ENCODE results near the gene SUMF1. TPM values are rescaled to one million over a fixed set of nuclear protein-coding genes. Genes with fewer than 3 reads are reported as not detected.

The SUMF1 gene
- total RNA-seq, 2 experiments from 2014 or later = 6.4 to 6.6 TPM

DNA sequence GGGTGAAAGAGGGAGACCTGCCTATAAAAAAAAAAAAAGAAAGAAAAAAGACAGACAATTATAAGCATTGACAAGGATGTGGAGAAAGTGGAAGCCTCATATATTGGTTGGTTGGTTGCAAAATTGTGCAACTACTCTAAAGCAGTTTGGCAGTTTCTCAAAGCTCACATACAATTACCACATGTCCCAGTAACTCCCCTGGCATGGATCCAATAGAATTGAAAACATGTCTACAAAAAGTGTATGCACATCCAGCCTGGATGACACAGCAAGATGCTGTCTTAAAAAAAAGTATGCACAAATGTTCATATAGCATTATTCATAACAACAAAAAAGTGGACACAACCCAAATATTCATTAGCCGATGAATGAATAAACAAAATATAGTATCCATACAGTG is 144.4 kb downstream of the SUMF1 start:
- H3K4me1 Mint-ChIP-seq (ENCODE audit: low read depth) = peaks cover 4% of the 10 kb centered on the region
- ChIA-PET CTCF (interaction anchor here (0.7 kb wide), 1 partner anchor 28 kb away, joined by 3 read pairs; no protein-coding TSS in a partner anchor), POLR2A (no interaction called here)

GRCh38 chr3:4321732-4322131 is 145.3 kb downstream of the SUMF1 start:
- no peak for ATAC-seq
- intact Hi-C loops (cut with micrococcal nuclease) = no loop called here
- Mint-ChIP-seq H3K4me1 (ENCODE audit: low read depth) (peaks cover 4% of the 10 kb centered on the region), H3K27me3 (no peaks in the 10 kb centered on the region), H3K27ac (no peak overlapping the region), H3K36me3 (ENCODE audit: low read depth) (peaks cover 9% of the 10 kb centered on the region), H3K9me3 (no peaks in the 10 kb centered on the region), H3K4me3 (no peak overlapping the region)
- ChIA-PET POLR2A (interaction anchor here (1.1 kb wide), 1 partner anchor 9 kb away, joined by 3 read pairs; no protein-coding TSS in a partner anchor), CTCF (no interaction called here)
- no peak for DNase-seq
- TF ChIP-seq CTCF (IDR thresholded peaks at IDR 0.05) = no peak

More for the DNA sequence above, 144.4 kb downstream of the SUMF1 start:
- H3K4me3 Mint-ChIP-seq = no peak overlapping the region
- no peaks in the 10 kb centered on the region for H3K27me3 Mint-ChIP-seq
- TF ChIP-seq CTCF (IDR thresholded peaks at IDR 0.05) = no peak
- DNase-seq (no peak), ATAC-seq (no peak)
- no peak overlapping the region for H3K27ac Mint-ChIP-seq
- intact Hi-C loops (cut with micrococcal nuclease) = no loop called here
- H3K9me3 Mint-ChIP-seq = peaks cover 5% of the 10 kb centered on the region
- H3K36me3 Mint-ChIP-seq (ENCODE audit: low read depth) = peaks cover 6% of the 10 kb centered on the region

GRCh38 chr3:4320096-4320911 is 146.8 kb downstream of the SUMF1 start:
- ChIA-PET CTCF (no interaction called here), POLR2A (no interaction called here)
- DNase-seq = no peak
- H3K4me1 Mint-ChIP-seq (ENCODE audit: low read depth) = peaks cover 4% of the 10 kb centered on the region
- intact Hi-C loops (cut with micrococcal nuclease) = no loop called here
- TF ChIP-seq CTCF (IDR thresholded peaks at IDR 0.05) = no peak
- ATAC-seq = no peak
- H3K4me3 Mint-ChIP-seq = no peak overlapping the region
- no peaks in the 10 kb centered on the region for H3K27me3 Mint-ChIP-seq
- H3K9me3 Mint-ChIP-seq = no peaks in the 10 kb centered on the region
- H3K36me3 Mint-ChIP-seq (ENCODE audit: low read depth) = peaks cover 17% of the 10 kb centered on the region
- H3K27ac Mint-ChIP-seq = no peak overlapping the region

DNA sequence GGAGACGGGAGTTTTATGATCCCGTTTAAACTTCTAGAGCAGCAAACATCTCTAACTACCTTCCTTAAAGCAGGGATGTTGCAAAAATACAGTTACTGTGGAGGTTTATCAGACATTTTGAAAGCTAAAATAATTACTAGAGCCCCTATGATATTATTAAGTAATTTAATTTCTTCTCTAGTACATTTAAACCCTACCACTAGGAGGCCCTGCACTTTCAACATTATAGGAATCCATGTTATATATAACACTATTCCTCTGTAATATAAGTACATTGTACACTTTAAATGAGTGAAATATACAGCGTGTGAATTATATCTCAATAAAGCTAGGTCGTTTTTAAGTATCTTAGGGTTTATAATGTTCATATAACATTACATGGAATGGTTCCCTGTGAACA is 152.4 kb downstream of the SUMF1 start:
- H3K4me1 Mint-ChIP-seq (ENCODE audit: low read depth) = peaks cover 3% of the 10 kb centered on the region
- no peaks in the 10 kb centered on the region for H3K27me3 Mint-ChIP-seq
- ChIA-PET POLR2A (interaction anchor here (1.3 kb wide), 1 partner anchor 11 kb away, joined by 4 read pairs; the partner anchor contains the start of gene SETMAR), CTCF (interaction anchor here (0.9 to 1.6 kb wide), 6 partner anchors 10 to 319 kb away, joined by 3 to 6 read pairs (median 4); no protein-coding TSS in a partner anchor)
- ATAC-seq (no peak), DNase-seq (no peak)
- peaks cover 26% of the 10 kb centered on the region for H3K36me3 Mint-ChIP-seq (ENCODE audit: low read depth)
- TF ChIP-seq CTCF (IDR thresholded peaks at IDR 0.05) = peak; percentile 46
- intact Hi-C loops (cut with micrococcal nuclease) = no loop called here
- no peak overlapping the region for H3K4me3 Mint-ChIP-seq
- no peak overlapping the region for H3K27ac Mint-ChIP-seq
- no peaks in the 10 kb centered on the region for H3K9me3 Mint-ChIP-seq

DNA sequence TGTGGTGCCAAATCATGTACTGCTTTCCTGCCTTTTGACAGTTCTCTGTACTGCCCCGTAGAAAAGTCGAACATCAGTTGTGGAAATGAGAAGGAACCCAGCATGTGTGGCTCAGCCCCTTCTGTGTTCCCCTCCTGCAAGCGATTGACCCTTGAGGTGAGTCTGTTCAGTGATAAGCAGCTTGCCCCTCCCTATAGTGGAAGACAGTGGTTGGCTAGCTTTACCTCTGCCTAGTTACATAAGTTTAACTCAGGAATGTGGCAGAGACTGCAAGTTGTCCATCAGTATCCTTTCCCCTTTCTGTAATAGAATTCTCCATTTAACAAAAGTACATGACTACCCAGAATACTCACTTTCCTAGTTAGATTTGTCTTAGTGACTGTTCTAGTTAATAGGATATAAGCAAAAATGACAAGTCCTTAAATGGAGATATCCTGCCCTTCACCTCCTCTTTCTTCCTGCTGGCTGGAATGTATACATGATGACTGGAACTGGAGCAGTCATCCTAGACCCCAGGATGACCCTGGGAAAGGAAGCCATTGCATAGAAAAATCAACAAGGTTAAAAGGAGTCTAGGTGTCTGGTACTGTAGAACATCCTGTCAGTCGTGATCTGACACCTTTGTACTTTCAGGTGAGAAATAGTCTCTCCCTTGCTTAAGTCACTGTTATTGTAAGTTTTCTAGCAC is 153.3 kb downstream of the SUMF1 start:
- no peak for ATAC-seq
- POLR2A ChIA-PET = no interaction called here
- TF ChIP-seq CTCF (IDR thresholded peaks at IDR 0.05) = no peak
- Mint-ChIP-seq H3K4me1 (ENCODE audit: low read depth) (peaks cover 3% of the 10 kb centered on the region), H3K4me3 (no peak overlapping the region), H3K27ac (no peak overlapping the region), H3K9me3 (no peaks in the 10 kb centered on the region), H3K36me3 (ENCODE audit: low read depth) (peaks cover 26% of the 10 kb centered on the region), H3K27me3 (no peaks in the 10 kb centered on the region)
- intact Hi-C loops (cut with micrococcal nuclease) = no loop called here
- CTCF ChIA-PET = interaction anchor here (1.3 to 1.6 kb wide), 2 partner anchors 21 to 320 kb away, joined by 4 to 5 read pairs; no protein-coding TSS in a partner anchor
- no peak for DNase-seq
